ENCODE measurements around the gene EEF2KMT.
"Not testable (repeated sequence)": the region's sequence is repeated elsewhere in the genome, so short reads cannot be mapped to it uniquely, and the experiment has no call there.

DNA sequence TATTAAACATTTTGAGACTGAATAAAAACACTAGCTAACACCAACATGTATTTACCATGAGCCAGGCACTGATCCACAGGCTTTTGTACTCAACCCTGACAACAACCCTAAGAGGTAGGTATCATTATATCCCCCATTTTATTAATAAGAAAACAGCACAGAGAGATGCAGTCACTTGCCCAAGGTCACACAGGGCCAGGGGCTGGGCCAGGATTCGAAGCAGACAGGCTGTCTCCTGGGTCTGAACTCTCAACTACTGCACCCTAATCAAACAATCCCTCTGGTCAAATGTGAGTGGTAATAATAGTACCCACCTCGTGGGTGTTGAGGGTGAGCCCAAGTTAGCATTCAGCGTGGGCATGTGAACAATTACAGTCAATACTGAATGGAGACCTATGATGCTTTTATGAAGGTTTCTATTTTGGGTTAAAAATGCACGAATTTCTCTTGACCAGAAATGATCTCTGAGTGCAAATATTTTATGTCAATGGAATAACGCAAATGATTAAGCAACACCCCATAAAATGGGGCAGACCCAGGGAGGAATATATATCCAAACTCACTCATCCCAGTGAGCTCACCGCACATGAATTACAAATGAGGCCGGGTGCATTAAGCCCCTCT, 1.0 kb downstream of the EEF2KMT start:
- TF ChIP-seq, protein P1, sequence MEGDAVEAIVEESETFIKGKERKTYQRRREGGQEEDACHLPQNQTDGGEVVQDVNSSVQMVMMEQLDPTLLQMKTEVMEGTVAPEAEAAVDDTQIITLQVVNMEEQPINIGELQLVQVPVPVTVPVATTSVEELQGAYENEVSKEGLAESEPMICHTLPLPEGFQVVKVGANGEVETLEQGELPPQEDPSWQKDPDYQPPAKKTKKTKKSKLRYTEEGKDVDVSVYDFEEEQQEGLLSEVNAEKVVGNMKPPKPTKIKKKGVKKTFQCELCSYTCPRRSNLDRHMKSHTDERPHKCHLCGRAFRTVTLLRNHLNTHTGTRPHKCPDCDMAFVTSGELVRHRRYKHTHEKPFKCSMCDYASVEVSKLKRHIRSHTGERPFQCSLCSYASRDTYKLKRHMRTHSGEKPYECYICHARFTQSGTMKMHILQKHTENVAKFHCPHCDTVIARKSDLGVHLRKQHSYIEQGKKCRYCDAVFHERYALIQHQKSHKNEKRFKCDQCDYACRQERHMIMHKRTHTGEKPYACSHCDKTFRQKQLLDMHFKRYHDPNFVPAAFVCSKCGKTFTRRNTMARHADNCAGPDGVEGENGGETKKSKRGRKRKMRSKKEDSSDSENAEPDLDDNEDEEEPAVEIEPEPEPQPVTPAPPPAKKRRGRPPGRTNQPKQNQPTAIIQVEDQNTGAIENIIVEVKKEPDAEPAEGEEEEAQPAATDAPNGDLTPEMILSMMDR (IDR thresholded peaks at IDR 0.05), result not testable (repeated sequence)
- not testable (repeated sequence) for TF ChIP-seq POLR2A (IDR thresholded peaks at IDR 0.05)

All from adrenal gland (tissue), 5 donors.